ENCODE data around the gene PAQR4. TPM values are rescaled to one million over a fixed set of nuclear protein-coding genes. Genes with fewer than 3 reads are reported as not detected.

The PAQR4 gene
- polyA plus RNA-seq, 1 donor from 2014 or later = 47.8 TPM

DNA sequence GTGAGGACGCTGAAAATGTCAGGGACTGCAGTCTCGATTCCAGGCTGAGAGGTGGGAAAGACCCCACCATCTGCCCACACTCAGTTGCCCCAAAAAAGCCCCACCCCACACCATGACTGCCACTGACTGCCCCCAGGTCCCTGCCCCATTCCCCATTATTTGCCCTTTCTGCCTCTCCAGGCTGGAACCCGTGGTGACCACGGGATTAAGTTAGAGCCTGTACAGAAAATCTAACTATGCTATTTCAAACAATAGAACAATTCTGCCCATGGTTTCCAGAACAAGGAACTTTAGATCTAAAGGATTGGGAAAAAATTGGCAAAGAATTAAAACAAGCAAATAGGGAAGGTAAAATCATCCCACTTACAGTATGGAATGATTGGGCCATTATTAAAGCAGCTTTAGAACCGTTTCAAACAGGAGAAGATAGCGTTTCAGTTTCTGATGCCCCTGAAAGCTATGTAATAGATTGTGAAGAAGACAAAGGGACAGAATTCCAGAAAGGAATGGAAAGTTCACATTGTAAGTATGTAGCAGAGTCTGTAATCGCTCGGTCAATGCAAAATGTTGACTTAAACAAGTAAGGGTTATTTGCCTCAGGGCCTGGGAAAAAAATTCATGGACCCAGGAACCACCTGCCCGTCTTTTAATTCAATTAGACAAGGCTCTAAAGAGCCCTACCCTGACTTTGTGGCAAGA, 43.0 kb upstream of the PAQR4 start:
- H3K36me3 ChIP-seq (ENCODE audit: insufficient read depth, low read length) = no peaks in the 10 kb centered on the region
- TF ChIP-seq RAD21 (conservative IDR thresholded peaks at IDR 0.05) (no peak), EP300 (conservative IDR thresholded peaks at IDR 0.05; ENCODE audit: poor library complexity, severe bottlenecking) (no peak), MXI1 (conservative IDR thresholded peaks at IDR 0.05; ENCODE audit: poor library complexity, severe bottlenecking) (no peak), SMC3 (conservative IDR thresholded peaks at IDR 0.05; ENCODE audit: poor library complexity) (no peak), CTCF (IDR thresholded peaks at IDR 0.05; ENCODE audit: poor library complexity, severe bottlenecking) (no peak), POLR2AphosphoS5 (IDR thresholded peaks at IDR 0.05) (no peak), REST (IDR thresholded peaks at IDR 0.05; ENCODE audit: borderline replicate concordance) (no peak), EZH2 (IDR thresholded peaks at IDR 0.05; ENCODE audit: borderline replicate concordance, insufficient read depth, low read length, poor library complexity, severe bottlenecking) (no peak), TAF1 (IDR thresholded peaks at IDR 0.05; ENCODE audit: low read depth) (no peak)
- H2AFZ ChIP-seq (ENCODE audit: low read depth, low read length) = no peak overlapping the region
- no peak overlapping the region for H3K9ac ChIP-seq (ENCODE audit: low read length)
- no peaks in the 10 kb centered on the region for H3K9me2 ChIP-seq (ENCODE audit: insufficient read depth, low read length)
- H3K9me3 ChIP-seq (ENCODE audit: low read length) = no peaks in the 10 kb centered on the region
- H3F3A ChIP-seq (ENCODE audit: insufficient read depth, low read length, poor library complexity, severe bottlenecking) = no peaks in the 10 kb centered on the region
- no peaks in the 10 kb centered on the region for H4K20me1 ChIP-seq (ENCODE audit: insufficient read depth)
- no peak overlapping the region for H3K4me3 ChIP-seq (ENCODE audit: low read length)
- no peaks in the 10 kb centered on the region for H3K27me3 ChIP-seq (ENCODE audit: insufficient read depth, low read depth, low read length)
- no peak overlapping the region for H3K4me2 ChIP-seq (ENCODE audit: low read length)
- H3K27ac ChIP-seq (ENCODE audit: low read length) = no peak overlapping the region
- H3K79me2 ChIP-seq (replicated peaks; ENCODE audit: insufficient read depth, low read length) = no peaks in the 10 kb centered on the region

GRCh38 chr16:2926650-2926999, 42.5 kb upstream of the PAQR4 start:
- TF ChIP-seq CTCF (IDR thresholded peaks at IDR 0.05; ENCODE audit: poor library complexity, severe bottlenecking) = no peak
- TF ChIP-seq POLR2AphosphoS5 (IDR thresholded peaks at IDR 0.05) = no peak
- no peak for TF ChIP-seq REST (IDR thresholded peaks at IDR 0.05; ENCODE audit: borderline replicate concordance)
- no peak for TF ChIP-seq MXI1 (conservative IDR thresholded peaks at IDR 0.05; ENCODE audit: poor library complexity, severe bottlenecking)
- no peak for TF ChIP-seq EZH2 (IDR thresholded peaks at IDR 0.05; ENCODE audit: borderline replicate concordance, insufficient read depth, low read length, poor library complexity, severe bottlenecking)
- TF ChIP-seq RAD21 (conservative IDR thresholded peaks at IDR 0.05) = no peak
- TF ChIP-seq TAF1 (IDR thresholded peaks at IDR 0.05; ENCODE audit: low read depth) = no peak
- TF ChIP-seq EP300 (conservative IDR thresholded peaks at IDR 0.05; ENCODE audit: poor library complexity, severe bottlenecking) = no peak
- TF ChIP-seq SMC3 (conservative IDR thresholded peaks at IDR 0.05; ENCODE audit: poor library complexity) = no peak
- no peaks in the 10 kb centered on the region for H3K27me3 ChIP-seq (ENCODE audit: insufficient read depth, low read depth, low read length)
- H3K9me2 ChIP-seq (ENCODE audit: insufficient read depth, low read length) = no peaks in the 10 kb centered on the region
- H4K20me1 ChIP-seq (ENCODE audit: insufficient read depth) = no peaks in the 10 kb centered on the region
- H3K27ac ChIP-seq (ENCODE audit: low read length) = no peak overlapping the region
- no peaks in the 10 kb centered on the region for H3K79me2 ChIP-seq (replicated peaks; ENCODE audit: insufficient read depth, low read length)
- no peaks in the 10 kb centered on the region for H3K9me3 ChIP-seq (ENCODE audit: low read length)
- H3K36me3 ChIP-seq (ENCODE audit: insufficient read depth, low read length) = no peaks in the 10 kb centered on the region
- no peaks in the 10 kb centered on the region for H3F3A ChIP-seq (ENCODE audit: insufficient read depth, low read length, poor library complexity, severe bottlenecking)
- no peak overlapping the region for H3K4me3 ChIP-seq (ENCODE audit: low read length)
- no peak overlapping the region for H3K9ac ChIP-seq (ENCODE audit: low read length)
- no peak overlapping the region for H2AFZ ChIP-seq (ENCODE audit: low read depth, low read length)
- no peak overlapping the region for H3K4me2 ChIP-seq (ENCODE audit: low read length)
